ENCODE measurements around the gene PRKCB. TPM values are rescaled to one million over a fixed set of nuclear protein-coding genes. Genes with fewer than 3 reads are reported as not detected.
"Not testable (repeated sequence)": the region's sequence is repeated elsewhere in the genome, so short reads cannot be mapped to it uniquely, and the experiment has no call there.

The PRKCB gene
- total RNA-seq, 1 donor from 2014 or later: 0.69 TPM

DNA sequence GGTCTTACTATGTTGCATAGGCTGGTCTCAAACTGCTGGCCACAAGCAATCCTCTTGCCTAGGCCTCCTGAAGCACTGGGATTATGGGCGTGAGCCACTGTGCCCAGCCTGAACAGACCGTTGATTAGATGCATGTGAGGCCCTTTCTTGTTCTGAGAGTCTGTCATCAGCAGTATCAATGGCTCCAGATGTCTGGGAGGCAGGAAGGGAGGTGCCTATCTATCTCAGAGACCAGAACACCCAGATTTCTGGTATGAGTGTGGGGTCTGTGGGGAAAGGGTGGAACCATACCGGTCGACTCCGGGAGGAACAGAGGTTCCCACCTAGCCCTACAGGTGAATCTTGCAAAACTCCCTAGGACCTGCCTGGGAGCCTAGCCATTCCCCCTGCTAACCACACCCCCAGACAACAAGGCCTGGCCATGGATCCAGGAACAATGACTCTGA is 71.7 kb downstream of the PRKCB start:
- Mint-ChIP-seq H3K27ac (ENCODE audit: unreplicated experiment) (no peak overlapping the region), H3K9me3 (ENCODE audit: unreplicated experiment) (no peaks in the 10 kb centered on the region), H3K4me1 (ENCODE audit: low read depth, unreplicated experiment) (peaks cover 4% of the 10 kb centered on the region), H3K27me3 (ENCODE audit: unreplicated experiment) (no peaks in the 10 kb centered on the region), H3K4me3 (ENCODE audit: unreplicated experiment) (no peak overlapping the region), H3K36me3 (ENCODE audit: unreplicated experiment) (peaks cover 5% of the 10 kb centered on the region)
- no peak for DNase-seq
- TF ChIP-seq CTCF (IDR thresholded peaks at IDR 0.05; ENCODE audit: partially characterized antibody, unreplicated experiment): no peak

GRCh38 chr16:23907903-23908302 is 72.1 kb downstream of the PRKCB start:
- no peak overlapping the region for H3K4me3 Mint-ChIP-seq (ENCODE audit: unreplicated experiment)

DNA sequence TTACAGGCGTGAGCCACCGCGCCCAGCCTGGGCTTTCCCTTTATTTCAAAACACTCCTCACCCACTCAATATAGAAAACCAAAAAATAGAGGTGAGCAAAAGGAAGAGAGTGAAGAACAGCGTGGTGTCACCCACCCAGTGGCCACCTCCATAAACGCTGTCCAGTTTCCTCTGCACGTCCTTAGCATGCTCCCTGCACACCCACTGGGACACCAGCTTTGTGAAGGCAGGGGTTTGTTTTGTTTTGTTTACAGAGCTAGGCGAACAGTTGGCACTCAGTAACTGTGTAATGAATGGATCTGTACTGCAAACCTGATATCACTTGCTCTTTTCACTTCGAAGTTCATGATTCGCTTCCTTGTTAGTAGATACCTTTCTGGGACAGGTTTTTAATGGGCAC is 73.0 kb downstream of the PRKCB start:
- Mint-ChIP-seq H3K4me1 (ENCODE audit: low read depth, unreplicated experiment) (peaks cover 4% of the 10 kb centered on the region), H3K27ac (ENCODE audit: unreplicated experiment) (no peak overlapping the region), H3K4me3 (ENCODE audit: unreplicated experiment) (no peak overlapping the region), H3K27me3 (ENCODE audit: unreplicated experiment) (no peaks in the 10 kb centered on the region), H3K9me3 (ENCODE audit: unreplicated experiment) (no peaks in the 10 kb centered on the region), H3K36me3 (ENCODE audit: unreplicated experiment) (peaks cover 5% of the 10 kb centered on the region)
- DNase-seq: no peak
- no peak for TF ChIP-seq CTCF (IDR thresholded peaks at IDR 0.05; ENCODE audit: partially characterized antibody, unreplicated experiment)

More at GRCh38 chr16:23907903-23908302, 72.1 kb downstream of the PRKCB start:
- Mint-ChIP-seq H3K27me3 (ENCODE audit: unreplicated experiment) (no peaks in the 10 kb centered on the region), H3K36me3 (ENCODE audit: unreplicated experiment) (peaks cover 5% of the 10 kb centered on the region), H3K9me3 (ENCODE audit: unreplicated experiment) (no peaks in the 10 kb centered on the region), H3K27ac (ENCODE audit: unreplicated experiment) (no peak overlapping the region), H3K4me1 (ENCODE audit: low read depth, unreplicated experiment) (peaks cover 4% of the 10 kb centered on the region)
- DNase-seq: no peak
- no peak for TF ChIP-seq CTCF (IDR thresholded peaks at IDR 0.05; ENCODE audit: partially characterized antibody, unreplicated experiment)

DNA sequence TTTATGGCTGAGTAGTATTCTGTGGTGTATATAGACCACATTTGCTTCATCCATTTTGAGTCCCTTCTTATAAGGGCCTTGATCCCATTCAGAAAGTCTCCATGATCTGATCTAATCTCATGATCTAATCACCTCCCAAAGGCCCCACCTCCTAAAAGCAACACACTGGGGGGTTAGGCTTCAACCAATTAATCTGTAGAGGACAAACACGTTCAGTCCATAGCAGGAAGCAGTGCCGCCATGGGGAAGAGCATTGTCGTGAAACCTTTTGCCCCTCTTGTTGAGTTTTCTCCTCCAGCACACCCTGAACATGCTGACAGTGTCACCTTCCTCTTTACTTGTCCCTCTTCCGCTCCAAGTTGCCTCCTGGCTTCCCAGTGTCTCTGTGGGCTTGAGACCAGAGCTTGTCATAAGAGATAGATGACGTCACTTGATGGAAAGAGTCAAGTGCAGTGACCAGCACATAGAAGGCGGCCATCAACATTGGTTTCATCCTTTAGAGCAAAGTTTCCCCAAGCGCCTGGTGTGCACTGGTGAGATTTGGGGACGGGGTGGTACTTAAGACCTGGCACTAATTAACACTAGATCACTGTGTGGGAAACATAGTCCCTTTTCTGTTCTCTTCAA is 74.1 kb downstream of the PRKCB start:
- TF ChIP-seq CTCF (IDR thresholded peaks at IDR 0.05; ENCODE audit: partially characterized antibody, unreplicated experiment): no peak

GRCh38 chr16:23914946-23915530 is 79.3 kb downstream of the PRKCB start:
- Mint-ChIP-seq H3K27ac (ENCODE audit: unreplicated experiment) (peak overlapping the region; percentile 48), H3K9me3 (ENCODE audit: unreplicated experiment) (peaks cover 2% of the 10 kb centered on the region), H3K36me3 (ENCODE audit: unreplicated experiment) (peaks cover 5% of the 10 kb centered on the region), H3K4me1 (ENCODE audit: low read depth, unreplicated experiment) (peaks cover 9% of the 10 kb centered on the region), H3K27me3 (ENCODE audit: unreplicated experiment) (peaks cover 5% of the 10 kb centered on the region), H3K4me3 (ENCODE audit: unreplicated experiment) (no peak overlapping the region)
- no peak for TF ChIP-seq CTCF (IDR thresholded peaks at IDR 0.05; ENCODE audit: partially characterized antibody, unreplicated experiment)
- no peak for DNase-seq

More for the DNA sequence above, 74.1 kb downstream of the PRKCB start:
- DNase-seq: no peak
- H3K27ac Mint-ChIP-seq (ENCODE audit: unreplicated experiment): no peak overlapping the region
- no peaks in the 10 kb centered on the region for H3K27me3 Mint-ChIP-seq (ENCODE audit: unreplicated experiment)
- peaks cover 2% of the 10 kb centered on the region for H3K9me3 Mint-ChIP-seq (ENCODE audit: unreplicated experiment)
- H3K4me3 Mint-ChIP-seq (ENCODE audit: unreplicated experiment): no peak overlapping the region
- H3K4me1 Mint-ChIP-seq (ENCODE audit: low read depth, unreplicated experiment): peaks cover 6% of the 10 kb centered on the region
- H3K36me3 Mint-ChIP-seq (ENCODE audit: unreplicated experiment): peaks cover 5% of the 10 kb centered on the region

GRCh38 chr16:23916552-23916951 is 80.8 kb downstream of the PRKCB start:
- H3K4me1 Mint-ChIP-seq (ENCODE audit: low read depth, unreplicated experiment); H3K9me3 Mint-ChIP-seq (ENCODE audit: unreplicated experiment); DNase-seq; H3K27me3 Mint-ChIP-seq (ENCODE audit: unreplicated experiment); H3K4me3 Mint-ChIP-seq (ENCODE audit: unreplicated experiment); H3K27ac Mint-ChIP-seq (ENCODE audit: unreplicated experiment); H3K36me3 Mint-ChIP-seq (ENCODE audit: unreplicated experiment): not testable (repeated sequence)
